Gastrocnemius medialis (tissue), 4 donors: ENCODE measurements around the gene PIPOX.

ENCODE experiments used
- CTCF ChIP-seq, 5 experiments: fragments of 450-650 bp in 3 of 5; fragments of 200-600 bp in 2 of 5; sonication (generic) in 2 of 5; IDR thresholded peaks in 4 of 5; conservative IDR thresholded peaks in 1 of 5; 1 replicate in 4 of 5; 2 replicates in 1 of 5; pipeline ENCODE4 v1.5.1; 2016 to 2019; ENCODE audit warnings: antibody characterized with exemption in 5 of 5, mild to moderate bottlenecking in 3 of 5, moderate library complexity in 3 of 5
- POLR2A ChIP-seq, 2 donors: fragments of 450-650 bp; IDR thresholded peaks; one replicate each; pipeline ENCODE4 v1.6.1; 2017; ENCODE audit warnings: antibody characterized with exemption in 2 of 2, mild to moderate bottlenecking in 2 of 2, moderate library complexity in 2 of 2

- no peak for TF ChIP-seq CTCF (IDR thresholded peaks at IDR 0.05 in 4 of 5, conservative IDR thresholded peaks at IDR 0.05 in 1 of 5)
- no peak for TF ChIP-seq POLR2A (IDR thresholded peaks at IDR 0.05)
Measured at GRCh38 chr17:29008591-29008990, 34.4 kb upstream of the PIPOX start.
